IMR-90 (cell line): ENCODE measurements around the gene L3MBTL3. TPM values are rescaled to one million over a fixed set of nuclear protein-coding genes. Genes with fewer than 3 reads are reported as not detected.

Source experiments
- ATAC-seq: fragments of 200-7000 bp; cut with Tn5 transposase; 2 replicates; pipeline ENCODE4 v1.9.1; 2020; ENCODE audit warnings: low read depth, mild to moderate bottlenecking, moderate library complexity
- BruUV-seq: library from RNA; stranded (reverse); fragments of 400-500 nt; replicated peaks from 2 replicates; lab custom pipeline; 2021; lab: Mats Ljungman, UMichigan
- CTCF ChIA-PET: fragments of 300-600 bp; formaldehyde crosslinking; extraction: SDS; loops from one replicate; lab custom pipeline; 2021; ENCODE audit warnings: antibody characterized with exemption; lab: Yijun Ruan, JAX
- POLR2A ChIA-PET: fragments of 300-600 bp; sonication (Branson Sonifier 250); formaldehyde crosslinking; loops from one replicate; lab custom pipeline; 2022; ENCODE audit warnings: antibody characterized with exemption; ENCODE audit not compliant: unreplicated experiment; lab: Charles Lee
- DNase-seq: peaks from one replicate; pipeline ENCODE4 v3.0.0; 2013
- H2AFZ ChIP-seq: replicated peaks from 2 replicates; pipeline ENCODE3; 2013; ENCODE audit warnings: low read length, mild to moderate bottlenecking; ENCODE audit not compliant: poor library complexity
- H2AK5ac ChIP-seq: 2 replicates; pipeline ENCODE4 v1.6.1; 2013; ENCODE audit warnings: low read depth, low read length, inconsistent platforms
- H2AK9ac ChIP-seq: replicated peaks from 2 replicates; pipeline ENCODE3; 2013; ENCODE audit warnings: mild to moderate bottlenecking, low read depth, low read length, moderate library complexity; ENCODE audit not compliant: poor library complexity
- H2BK120ac ChIP-seq: 2 replicates; pipeline ENCODE4 v1.6.1; 2013; ENCODE audit warnings: low read depth, low read length, inconsistent platforms
- H2BK15ac ChIP-seq: 3 replicates; pipeline ENCODE4 v1.6.1; 2013; ENCODE audit warnings: low read depth, low read length, inconsistent platforms
- H2BK20ac ChIP-seq: 2 replicates; pipeline ENCODE4 v1.6.1; 2013; ENCODE audit warnings: low read depth, mild to moderate bottlenecking, inconsistent platforms, low read length, moderate library complexity
- H2BK5ac ChIP-seq: 2 replicates; pipeline ENCODE4 v1.6.1; 2013; ENCODE audit warnings: mild to moderate bottlenecking, low read depth, low read length, inconsistent platforms; ENCODE audit not compliant: poor library complexity, severe bottlenecking
- H3K14ac ChIP-seq: replicated peaks from 2 replicates; pipeline ENCODE4 v1.6.1; 2013; ENCODE audit warnings: low read depth, low read length, inconsistent platforms
- H3K18ac ChIP-seq: 2 replicates; pipeline ENCODE4 v1.6.1; 2013; ENCODE audit warnings: low read depth, low read length, control low read depth
- H3K23ac ChIP-seq: 2 replicates; pipeline ENCODE4 v1.6.1; 2013; ENCODE audit warnings: low read depth, low read length, inconsistent platforms
- H3K27ac ChIP-seq: 2 replicates; pipeline ENCODE4 v1.5.1; 2013; ENCODE audit warnings: mild to moderate bottlenecking, control low read depth, low read length; ENCODE audit not compliant: insufficient read depth
- H3K27me3 ChIP-seq: 2 replicates; pipeline ENCODE4 v1.6.1; 2013; ENCODE audit warnings: low read length; ENCODE audit not compliant: control insufficient read depth, insufficient read depth
- H3K36me3 ChIP-seq: 2 replicates; pipeline ENCODE4 v1.6.1; 2013; ENCODE audit warnings: low read length, mixed read lengths; ENCODE audit not compliant: control insufficient read depth, insufficient read depth
- H3K4ac ChIP-seq: 2 replicates; pipeline ENCODE4 v1.6.1; 2013; ENCODE audit warnings: low read depth, low read length, inconsistent platforms
- H3K4me1 ChIP-seq: 2 replicates; pipeline ENCODE4 v1.6.1; 2013; ENCODE audit warnings: low read length, mixed read lengths; ENCODE audit not compliant: control insufficient read depth, insufficient read depth
- H3K4me2 ChIP-seq: 2 replicates; pipeline ENCODE4 v1.6.1; 2013; ENCODE audit warnings: low read depth, mild to moderate bottlenecking, control low read depth, low read length, moderate library complexity
- H3K4me3 ChIP-seq: 2 replicates; pipeline ENCODE4 v1.5.1; 2013; ENCODE audit warnings: low read depth, mild to moderate bottlenecking, control low read depth, low read length, moderate library complexity; ENCODE audit not compliant: insufficient read depth
- H3K56ac ChIP-seq: 2 replicates; pipeline ENCODE4 v1.6.1; 2013; ENCODE audit warnings: low read length, inconsistent platforms; ENCODE audit not compliant: insufficient read depth; ENCODE audit errors: extremely low read depth
- H3K79me1 ChIP-seq, 2 experiments: 2 replicates each; pipeline ENCODE4 v1.6.1; 2013; ENCODE audit warnings: low read length in 2 of 2, inconsistent platforms in 1 of 2, low read depth in 1 of 2
- H3K9ac ChIP-seq: 2 replicates; pipeline ENCODE4 v1.6.1; 2013; ENCODE audit warnings: low read depth, low read length, control low read depth
- H3K9me1 ChIP-seq: 2 replicates; pipeline ENCODE4 v1.6.1; 2013; ENCODE audit warnings: low read length, inconsistent platforms; ENCODE audit not compliant: insufficient read depth
- H3K9me3 ChIP-seq: 2 replicates; pipeline ENCODE4 v1.6.1; 2013; ENCODE audit warnings: low read length; ENCODE audit not compliant: control insufficient read depth, insufficient read depth
- H4K20me1 ChIP-seq: 2 replicates; pipeline ENCODE4 v1.6.1; 2013; ENCODE audit warnings: low read length, inconsistent platforms; ENCODE audit not compliant: insufficient read depth
- H4K5ac ChIP-seq: 2 replicates; pipeline ENCODE4 v1.6.1; 2013; ENCODE audit warnings: mild to moderate bottlenecking, low read depth, low read length, control low read depth
- H4K8ac ChIP-seq, 2 experiments: 2 replicates each; pipeline ENCODE4 v1.6.1; 2013; ENCODE audit warnings: low read depth in 2 of 2, low read length in 2 of 2, control low read depth in 1 of 2, inconsistent platforms in 1 of 2
- H4K91ac ChIP-seq: 2 replicates; pipeline ENCODE4 v1.6.1; 2013; ENCODE audit warnings: low read depth, low read length, inconsistent platforms; ENCODE audit not compliant: insufficient read depth
- BHLHE40 ChIP-seq: fragments of 150-350 bp; IDR thresholded peaks from 2 replicates; pipeline ENCODE4 v1.6.1; 2016; ENCODE audit warnings: mild to moderate bottlenecking, low read depth, low read length
- CEBPB ChIP-seq: IDR thresholded peaks from 2 replicates; pipeline ENCODE4 v1.6.1; 2012; ENCODE audit warnings: low read depth, low read length, improper control_type of control experiment
- MAFK ChIP-seq: IDR thresholded peaks from 2 replicates; pipeline ENCODE4 v1.6.1; 2012; ENCODE audit warnings: low read depth, low read length, improper control_type of control experiment
- MAZ ChIP-seq: IDR thresholded peaks from 2 replicates; pipeline ENCODE4 v1.6.1; 2012; ENCODE audit warnings: low read depth, mild to moderate bottlenecking, low read length, improper control_type of control experiment, moderate library complexity, borderline replicate concordance
- MXI1 ChIP-seq: IDR thresholded peaks from 2 replicates; pipeline ENCODE4 v1.6.1; 2012; ENCODE audit warnings: low read depth, mild to moderate bottlenecking, low read length, moderate library complexity, borderline replicate concordance
- POLR2A ChIP-seq: IDR thresholded peaks from 2 replicates; pipeline ENCODE4 v1.6.1; 2012; ENCODE audit warnings: mild to moderate bottlenecking, low read depth, low read length
- RAD21 ChIP-seq: IDR thresholded peaks from 2 replicates; pipeline ENCODE4 v1.6.1; 2012; ENCODE audit warnings: low read length, improper control_type of control experiment
- RFX5 ChIP-seq: IDR thresholded peaks from 2 replicates; pipeline ENCODE4 v1.8.0; 2012; ENCODE audit warnings: low read depth, mild to moderate bottlenecking, low read length, moderate library complexity
- SMC3 ChIP-seq: fragments of 150-350 bp; IDR thresholded peaks from 2 replicates; pipeline ENCODE4 v1.6.1; 2016; ENCODE audit warnings: low read depth, mild to moderate bottlenecking, antibody characterized with exemption, low read length, moderate library complexity
- dilution Hi-C: fragments of 300-500 bp; cut with HindIII; formaldehyde crosslinking; loops from one replicate; pipeline ENCODE4 v1.14.3; 2018; ENCODE audit warnings: low sequenced_read_pairs; ENCODE audit not compliant: unreplicated experiment
- in situ Hi-C: fragments of 300-500 bp; cut with MboI; formaldehyde crosslinking; loops from 3 replicates; pipeline ENCODE4 v1.14.3; 2019; ENCODE audit warnings: low sequenced_read_pairs, inconsistent platforms, mixed read lengths
- intact Hi-C: fragments of 100-400 bp; cut with micrococcal nuclease; formaldehyde crosslinking; loops from 2 replicates; pipeline ENCODE4 v1.10.0; 2022
- polyA plus RNA-seq, 3 experiments: library from polyadenylated mRNA; depleted of rRNA; stranded (reverse); fragments of >200 nt; gene quantifications; 2 replicates each; pipeline ENCODE4 v1.2.3, GENCODE V29; 2012; ENCODE audit warnings: low replicate concordance in 1 of 3
- total RNA-seq: library from RNA; depleted of rRNA; stranded (reverse); fragments of >200 nt; gene quantifications from 2 replicates; pipeline ENCODE4 v1.2.3, GENCODE V29; 2012
- TF ChIP-seq, protein P1 (sequence below): conservative IDR thresholded peaks from 2 replicates; pipeline ENCODE4 v1.5.1; 2012; ENCODE audit warnings: mild to moderate bottlenecking, low read depth, low read length, improper control_type of control experiment
- TF ChIP-seq, protein P2 (sequence below): fragments of 150-350 bp; IDR thresholded peaks from 2 replicates; pipeline ENCODE4 v1.6.1; 2016; ENCODE audit warnings: low read depth, mild to moderate bottlenecking, low read length, moderate library complexity, borderline replicate concordance
- TF ChIP-seq, protein P3 (sequence below): fragments of 150-350 bp; IDR thresholded peaks from 2 replicates; pipeline ENCODE4 v1.6.1; 2017; ENCODE audit warnings: mild to moderate bottlenecking, antibody characterized with exemption, low read length, low read depth

L3MBTL3 gene
- total and polyA plus RNA-seq, 2 of the 4 experiments (the other 2 are of a cell fraction) = 7.2 to 10.9 TPM

DNA sequence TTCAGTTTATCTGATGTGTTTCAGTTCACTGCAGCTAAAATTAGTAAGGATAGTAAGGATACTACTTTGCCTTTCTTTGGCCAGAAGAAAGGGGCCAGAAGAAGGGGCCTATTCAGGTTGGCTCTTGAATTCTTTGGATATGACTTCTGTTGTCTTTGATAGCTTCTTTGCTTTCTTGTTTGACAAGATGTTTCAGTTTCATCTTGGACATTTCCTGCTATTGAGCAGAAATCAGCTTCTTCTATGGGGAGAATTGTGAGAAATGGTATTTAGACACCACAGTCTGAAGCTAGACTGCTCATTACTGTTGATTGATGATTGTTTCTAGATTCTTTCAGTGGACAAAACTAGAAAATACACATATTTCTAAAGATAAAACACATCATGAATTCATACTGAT, 23.2 kb downstream of the L3MBTL3 start:
- H3K14ac ChIP-seq = no peak overlapping the region
- intact Hi-C loops (no loop called here), dilution Hi-C loops (no loop called here), in situ Hi-C loops (no loop called here)
- CTCF ChIA-PET = no interaction called here
- peaks cover 5 to 7% of the 10 kb centered on the region in 2 experiments for H3K79me1 ChIP-seq
- no peak overlapping the region for H2AK9ac ChIP-seq
- no peaks in the 10 kb centered on the region for H4K20me1 ChIP-seq
- DNase-seq (no peak), ATAC-seq (no peak)
- H3K18ac ChIP-seq = peak overlapping the region; percentile 27; the same call in 1 of the 2 replicates
- H4K91ac ChIP-seq = no peak overlapping the region
- no peak overlapping the region for H3K27ac ChIP-seq
- H3K56ac ChIP-seq = no peak overlapping the region
- no peak overlapping the region for H4K5ac ChIP-seq
- no TSS peak for BruUV-seq
- no peak overlapping the region for H2BK120ac ChIP-seq
- no peak overlapping the region for H3K9ac ChIP-seq
- H2AFZ ChIP-seq = no peak overlapping the region
- H3K23ac ChIP-seq = no peak overlapping the region
- no peak overlapping the region for H4K8ac ChIP-seq
- TF ChIP-seq, protein P1, sequence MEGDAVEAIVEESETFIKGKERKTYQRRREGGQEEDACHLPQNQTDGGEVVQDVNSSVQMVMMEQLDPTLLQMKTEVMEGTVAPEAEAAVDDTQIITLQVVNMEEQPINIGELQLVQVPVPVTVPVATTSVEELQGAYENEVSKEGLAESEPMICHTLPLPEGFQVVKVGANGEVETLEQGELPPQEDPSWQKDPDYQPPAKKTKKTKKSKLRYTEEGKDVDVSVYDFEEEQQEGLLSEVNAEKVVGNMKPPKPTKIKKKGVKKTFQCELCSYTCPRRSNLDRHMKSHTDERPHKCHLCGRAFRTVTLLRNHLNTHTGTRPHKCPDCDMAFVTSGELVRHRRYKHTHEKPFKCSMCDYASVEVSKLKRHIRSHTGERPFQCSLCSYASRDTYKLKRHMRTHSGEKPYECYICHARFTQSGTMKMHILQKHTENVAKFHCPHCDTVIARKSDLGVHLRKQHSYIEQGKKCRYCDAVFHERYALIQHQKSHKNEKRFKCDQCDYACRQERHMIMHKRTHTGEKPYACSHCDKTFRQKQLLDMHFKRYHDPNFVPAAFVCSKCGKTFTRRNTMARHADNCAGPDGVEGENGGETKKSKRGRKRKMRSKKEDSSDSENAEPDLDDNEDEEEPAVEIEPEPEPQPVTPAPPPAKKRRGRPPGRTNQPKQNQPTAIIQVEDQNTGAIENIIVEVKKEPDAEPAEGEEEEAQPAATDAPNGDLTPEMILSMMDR = no peak
- TF ChIP-seq CEBPB (no peak), MXI1 (no peak), MAZ (no peak), RAD21 (no peak), BHLHE40 (no peak), RFX5 (no peak), SMC3 (no peak), POLR2A (no peak), MAFK (no peak)
- TF ChIP-seq, protein P2, sequence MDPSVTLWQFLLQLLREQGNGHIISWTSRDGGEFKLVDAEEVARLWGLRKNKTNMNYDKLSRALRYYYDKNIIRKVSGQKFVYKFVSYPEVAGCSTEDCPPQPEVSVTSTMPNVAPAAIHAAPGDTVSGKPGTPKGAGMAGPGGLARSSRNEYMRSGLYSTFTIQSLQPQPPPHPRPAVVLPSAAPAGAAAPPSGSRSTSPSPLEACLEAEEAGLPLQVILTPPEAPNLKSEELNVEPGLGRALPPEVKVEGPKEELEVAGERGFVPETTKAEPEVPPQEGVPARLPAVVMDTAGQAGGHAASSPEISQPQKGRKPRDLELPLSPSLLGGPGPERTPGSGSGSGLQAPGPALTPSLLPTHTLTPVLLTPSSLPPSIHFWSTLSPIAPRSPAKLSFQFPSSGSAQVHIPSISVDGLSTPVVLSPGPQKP = no peak
- TF ChIP-seq, protein P3, sequence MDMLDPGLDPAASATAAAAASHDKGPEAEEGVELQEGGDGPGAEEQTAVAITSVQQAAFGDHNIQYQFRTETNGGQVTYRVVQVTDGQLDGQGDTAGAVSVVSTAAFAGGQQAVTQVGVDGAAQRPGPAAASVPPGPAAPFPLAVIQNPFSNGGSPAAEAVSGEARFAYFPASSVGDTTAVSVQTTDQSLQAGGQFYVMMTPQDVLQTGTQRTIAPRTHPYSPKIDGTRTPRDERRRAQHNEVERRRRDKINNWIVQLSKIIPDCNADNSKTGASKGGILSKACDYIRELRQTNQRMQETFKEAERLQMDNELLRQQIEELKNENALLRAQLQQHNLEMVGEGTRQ = no peak
- no peak overlapping the region for H2BK5ac ChIP-seq
- POLR2A ChIA-PET = no interaction called here
- no peak overlapping the region for H3K4me3 ChIP-seq
- H2AK5ac ChIP-seq = no peak overlapping the region
- H3K4me2 ChIP-seq = no peak overlapping the region
- no peaks in the 10 kb centered on the region for H3K9me3 ChIP-seq
- no peaks in the 10 kb centered on the region for H3K9me1 ChIP-seq
- H2BK20ac ChIP-seq = no peak overlapping the region
- no peak overlapping the region for H2BK15ac ChIP-seq
- peaks cover 3% of the 10 kb centered on the region for H3K4me1 ChIP-seq
- no peaks in the 10 kb centered on the region for H3K27me3 ChIP-seq
- no peak overlapping the region for H3K4ac ChIP-seq
- H3K36me3 ChIP-seq = peaks cover 5% of the 10 kb centered on the region
